T-helper 9 cell (primary cell): ENCODE measurements around the gene UPP2.

ENCODE experiments used
- DNase-seq: peaks from one replicate; pipeline ENCODE4 v3.0.0-alpha.2; 2020
- total RNA-seq, 2 donors: gene quantifications; one replicate each; lab custom pipeline; 2026; lab: John Stamatoyannopoulos, UW

UPP2 gene
- total RNA-seq: 0 reads per million in 2 donors

DNA sequence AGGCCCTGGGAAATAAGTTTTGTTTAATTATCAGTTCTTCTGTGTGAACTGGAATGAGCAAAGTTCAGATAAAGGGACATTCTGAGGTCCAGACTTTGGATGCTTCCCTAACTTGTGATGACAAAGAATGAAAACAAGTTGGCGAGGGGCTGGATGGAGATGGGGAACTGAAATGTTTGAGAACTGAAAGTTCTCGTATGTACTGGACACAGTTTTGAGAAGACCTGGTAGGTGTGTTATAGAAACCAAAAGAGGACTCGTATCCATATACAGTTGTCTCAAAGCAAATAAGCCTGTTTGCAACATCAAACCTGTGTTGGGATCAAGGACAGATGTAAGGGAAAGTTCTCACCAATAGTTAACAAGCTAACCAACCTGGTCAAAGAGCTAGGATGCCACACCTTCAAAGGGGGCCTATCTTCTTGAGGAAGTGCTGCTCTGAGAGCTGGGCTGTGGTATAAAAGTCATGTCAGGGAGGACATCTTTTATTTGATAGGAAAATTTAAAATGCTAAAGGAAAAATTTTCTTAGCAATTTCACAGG, at the start of gene UPP2:
Gene UPP2 (plus strand): TSS at position 493 of the 543 bp plus-strand sequence. CDS start 188 bp downstream, outside the sequence.
- DNase-seq: no peak

DNA sequence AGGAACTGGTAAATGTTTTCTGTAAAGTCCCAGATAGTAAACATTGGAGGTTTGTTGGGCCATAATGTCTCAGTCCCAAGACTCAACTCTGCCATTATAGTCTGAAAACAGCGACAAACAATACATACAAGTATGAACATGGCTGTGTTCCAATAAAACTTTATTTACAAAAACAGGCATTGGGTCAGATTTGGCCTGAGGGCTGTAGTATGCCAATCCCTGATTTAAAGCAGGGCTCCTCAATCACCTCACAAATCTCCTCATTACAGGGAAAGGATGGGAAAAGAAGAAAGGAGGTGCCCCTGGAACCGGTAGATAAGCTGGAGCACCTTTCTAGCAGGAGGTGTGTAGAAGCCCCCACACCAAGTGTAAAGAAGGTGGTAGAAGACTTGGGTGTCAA, 48.9 kb upstream of the UPP2 start:
- DNase-seq: no peak

DNA sequence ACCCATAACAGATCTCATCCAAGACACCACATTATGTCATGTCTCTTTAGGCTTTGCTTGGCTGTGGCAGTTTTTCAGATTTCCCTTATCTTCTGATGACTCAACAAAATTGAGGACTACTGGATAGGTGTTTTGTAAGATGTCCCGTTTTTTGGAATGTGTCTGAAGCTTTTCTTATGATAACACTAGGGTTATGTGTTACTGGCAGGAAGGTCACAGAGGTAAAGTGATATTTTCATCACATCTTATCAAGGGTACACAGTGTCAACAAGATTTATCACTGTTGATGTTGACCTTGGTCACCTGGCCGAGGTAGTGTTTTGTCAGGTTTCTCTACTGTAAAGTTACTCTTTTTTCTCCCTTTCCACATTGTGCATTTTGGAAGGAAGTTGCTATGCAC, 44.8 kb upstream of the UPP2 start:
- no peak for DNase-seq

DNA sequence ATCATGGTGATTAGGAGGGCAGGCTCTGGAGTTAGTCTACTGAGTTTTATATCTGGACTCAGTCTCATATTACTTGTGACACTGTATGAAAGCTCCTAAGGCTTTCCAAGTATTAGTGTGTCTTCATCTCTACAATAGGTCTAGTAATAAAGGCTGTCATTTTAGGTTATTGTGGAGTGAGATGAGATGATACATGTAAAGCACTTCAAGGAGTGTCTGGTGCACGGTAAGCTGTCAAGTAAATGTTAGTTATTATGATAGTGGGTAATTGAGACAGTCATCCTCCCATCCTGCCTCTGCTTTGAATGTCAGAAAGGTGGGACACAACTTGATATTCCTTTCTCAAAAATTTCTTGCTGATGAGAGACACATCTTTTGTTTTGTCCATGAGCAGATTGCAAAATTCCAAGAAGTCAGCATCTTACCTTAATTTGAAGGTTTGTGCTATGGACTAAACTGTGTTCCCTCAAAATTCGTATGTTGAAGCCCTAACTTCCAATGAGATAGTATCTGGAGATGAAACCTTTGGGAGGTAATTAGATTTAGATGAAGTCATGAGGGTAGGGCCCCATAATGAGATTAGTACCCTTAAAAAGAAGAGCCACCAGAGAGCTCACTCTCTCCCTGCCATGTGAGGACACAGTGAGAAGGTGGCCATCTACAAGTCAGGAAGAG, 41.4 kb upstream of the UPP2 start:
- no peak for DNase-seq

DNA sequence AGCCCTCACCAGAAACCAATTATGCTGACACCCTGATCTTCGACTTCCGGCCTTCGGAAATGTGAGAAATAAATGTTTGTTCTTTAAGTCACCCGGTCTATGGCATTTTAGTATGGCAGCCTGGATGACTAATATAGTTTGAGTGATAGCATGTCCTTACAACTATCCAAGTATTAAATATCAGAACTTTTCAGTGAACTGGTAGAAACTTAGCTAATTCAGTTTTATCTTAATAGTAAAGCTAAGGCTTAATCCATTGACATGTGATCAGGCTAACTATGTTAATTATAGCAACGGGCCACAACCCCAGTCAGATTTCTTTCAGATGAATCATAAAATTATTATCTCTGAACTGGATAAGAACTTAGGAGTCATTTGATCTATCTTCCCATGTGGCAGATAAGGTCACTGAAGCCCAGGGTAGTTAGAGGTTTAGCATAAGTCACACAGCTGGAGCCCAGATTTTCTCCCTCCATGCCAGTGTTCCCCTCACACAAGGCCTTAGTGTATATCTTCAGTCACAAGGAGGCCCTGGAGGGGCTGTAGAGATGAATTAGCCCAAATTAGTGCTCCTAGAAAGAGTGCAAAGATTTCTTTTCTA, 40.7 kb upstream of the UPP2 start:
- DNase-seq: no peak

DNA sequence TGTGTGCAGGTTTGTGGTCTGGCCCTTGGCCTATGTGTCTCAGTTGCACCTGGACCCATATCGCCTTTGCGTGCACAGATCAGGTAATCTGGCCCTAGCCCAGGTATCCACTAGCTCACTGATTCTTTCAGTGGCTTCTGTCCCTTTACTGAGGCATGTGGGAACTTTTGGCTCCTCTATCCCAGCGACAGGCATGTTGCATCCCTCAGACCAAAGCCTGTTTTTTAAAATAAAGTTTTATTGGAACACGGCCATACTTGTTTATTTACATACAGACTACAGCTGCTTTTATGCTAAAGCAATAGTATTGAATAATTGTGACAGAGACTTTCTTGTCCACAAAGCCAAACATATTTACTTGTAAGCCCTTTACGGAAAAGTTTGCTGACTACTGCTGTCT, 39.9 kb upstream of the UPP2 start:
- DNase-seq: no peak

DNA sequence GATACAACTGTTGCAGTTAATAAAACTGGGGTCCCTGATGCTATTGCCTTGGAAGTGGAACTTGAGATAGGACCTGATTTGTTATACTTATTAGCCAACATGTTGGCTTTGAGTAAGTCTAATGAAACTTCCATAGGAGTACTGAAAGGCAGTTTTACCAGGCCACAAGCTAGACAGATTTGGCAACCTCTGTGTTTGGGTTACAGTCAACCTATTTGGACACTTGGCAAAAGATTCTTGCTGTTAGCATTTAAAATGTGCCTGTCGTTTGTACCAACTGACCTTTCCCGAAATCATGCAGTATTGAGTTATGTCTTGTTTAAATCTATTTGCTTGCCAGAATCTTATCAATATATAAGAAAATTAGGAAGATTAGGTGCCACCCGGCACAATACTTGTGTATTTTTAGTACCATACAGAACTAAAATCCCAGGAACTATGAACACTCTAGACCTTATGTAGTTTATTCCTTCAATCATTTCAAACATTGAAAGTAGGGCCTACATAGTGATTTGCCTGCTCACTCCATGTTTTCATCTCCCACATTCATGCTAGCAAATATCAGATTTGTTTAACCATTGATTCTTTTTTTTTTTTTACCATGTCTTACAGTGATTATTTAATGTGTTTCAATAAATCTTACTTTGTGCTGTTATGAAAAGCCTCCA, 35.5 kb upstream of the UPP2 start:
- DNase-seq: no peak

DNA sequence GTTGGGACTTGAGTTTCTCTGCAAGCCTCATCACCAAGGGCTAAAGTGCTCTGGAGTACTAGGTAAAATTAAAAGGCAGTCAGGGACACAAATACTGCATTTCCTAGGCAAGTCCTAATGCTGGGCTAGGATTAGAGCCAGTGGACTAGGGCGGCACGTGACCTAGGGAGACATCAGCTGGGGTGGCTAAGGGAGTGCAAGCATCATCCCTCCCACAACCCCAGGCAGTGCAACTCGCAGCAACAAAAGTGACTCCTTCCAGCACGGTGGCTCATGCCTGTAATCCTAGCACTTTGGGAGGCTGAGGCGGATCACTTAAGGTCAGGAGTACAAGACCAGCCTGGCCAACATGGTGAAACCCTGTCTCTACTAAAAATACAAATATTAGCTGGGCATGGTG, 30.7 kb upstream of the UPP2 start:
- DNase-seq: no peak

DNA sequence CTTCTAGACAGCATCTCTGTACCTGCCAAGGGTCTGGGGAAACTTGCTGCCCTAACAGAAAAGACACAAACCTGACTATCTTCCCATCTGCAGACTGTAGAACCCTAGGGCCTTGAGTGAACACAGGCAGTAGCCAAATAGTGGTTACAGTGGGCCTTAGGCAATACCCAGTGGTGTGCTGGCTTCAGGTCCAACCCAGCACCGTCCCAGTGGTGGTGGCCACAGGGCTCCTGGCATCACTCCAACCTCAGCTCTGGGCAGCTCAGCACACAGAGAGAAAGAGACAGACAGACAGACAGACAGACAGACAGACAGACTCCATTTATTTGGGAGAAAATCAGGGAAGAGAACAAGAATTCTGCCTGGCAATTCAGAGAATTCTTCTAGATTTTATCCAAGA, 29.3 kb upstream of the UPP2 start:
- no peak for DNase-seq

DNA sequence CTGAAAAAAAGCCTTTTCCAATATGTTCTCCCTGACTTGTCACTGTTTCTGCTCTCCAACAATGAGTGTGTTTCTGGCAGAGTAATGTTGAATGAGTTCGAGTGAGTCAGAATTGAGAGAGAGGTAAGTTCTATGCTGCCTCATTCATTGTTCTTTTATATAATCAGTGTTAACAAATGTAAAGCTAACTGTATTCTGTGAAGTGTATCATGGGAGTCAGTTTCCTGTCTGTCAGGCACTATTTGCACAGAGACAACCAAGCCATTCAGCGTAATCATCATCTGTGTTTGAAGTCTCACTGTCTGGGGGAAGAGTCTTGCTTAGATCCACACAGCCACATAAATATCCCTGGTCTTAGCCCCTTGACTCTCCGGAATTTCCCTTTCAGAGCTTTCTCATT, 22.0 kb upstream of the UPP2 start:
- DNase-seq: no peak

DNA sequence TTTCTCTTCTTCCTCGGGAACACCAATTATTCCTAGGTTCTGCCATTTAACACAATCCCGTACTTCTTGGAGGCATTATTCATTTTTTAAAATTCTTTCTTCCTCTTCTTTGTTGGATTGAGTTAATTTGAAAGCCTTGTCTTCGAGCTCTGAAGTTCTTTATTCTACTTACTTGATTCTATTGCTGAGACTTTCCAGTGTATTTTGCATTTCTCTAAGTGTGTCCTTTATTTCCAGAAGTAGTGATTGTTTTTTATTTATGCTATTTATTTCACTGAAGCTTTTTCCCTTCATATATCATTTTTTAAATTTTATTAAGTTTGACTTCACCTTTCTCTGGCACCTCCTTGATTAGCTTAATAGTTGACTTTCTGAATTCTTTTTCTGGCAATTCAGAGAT, 13.6 kb upstream of the UPP2 start:
- no peak for DNase-seq

DNA sequence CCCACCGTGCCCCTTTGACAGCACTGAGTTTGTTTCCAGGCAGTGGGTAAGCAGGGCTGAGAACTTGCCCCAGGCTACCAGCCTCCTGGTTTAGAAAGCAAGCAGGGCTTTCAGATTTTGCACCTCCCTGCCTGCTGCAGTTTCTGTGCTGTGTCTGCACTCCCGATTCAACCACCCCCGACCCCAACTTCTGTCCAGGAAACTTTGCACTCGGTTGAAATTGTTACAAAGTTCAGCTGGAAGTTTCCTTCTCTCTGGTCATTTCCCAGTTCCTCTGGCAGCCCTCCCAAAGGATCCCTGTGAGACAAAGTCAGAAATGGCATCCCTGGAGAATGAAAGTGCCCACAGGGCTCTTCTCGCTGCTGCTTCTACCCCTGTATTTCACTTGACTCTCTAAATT, 12.4 kb upstream of the UPP2 start:
- no peak for DNase-seq

DNA sequence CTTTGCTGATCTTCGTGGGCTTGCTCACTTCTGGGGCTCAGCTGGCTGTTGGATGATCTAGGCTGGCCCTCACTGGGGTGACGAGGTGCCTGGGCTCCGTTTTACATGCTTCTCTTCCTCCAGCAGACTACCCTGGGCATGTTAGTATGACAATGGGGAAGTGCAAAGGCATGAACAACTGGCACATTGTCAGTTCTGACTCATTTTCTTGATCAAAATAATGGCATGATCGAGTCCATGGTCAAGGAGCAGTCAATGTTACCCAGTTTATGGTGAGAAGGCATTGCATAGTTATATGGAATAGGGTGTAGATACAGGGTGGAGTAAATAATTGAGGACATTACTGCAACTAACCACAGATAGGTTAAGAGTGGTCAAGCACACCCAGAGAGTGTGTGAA, 10.0 kb upstream of the UPP2 start:
- no peak for DNase-seq

DNA sequence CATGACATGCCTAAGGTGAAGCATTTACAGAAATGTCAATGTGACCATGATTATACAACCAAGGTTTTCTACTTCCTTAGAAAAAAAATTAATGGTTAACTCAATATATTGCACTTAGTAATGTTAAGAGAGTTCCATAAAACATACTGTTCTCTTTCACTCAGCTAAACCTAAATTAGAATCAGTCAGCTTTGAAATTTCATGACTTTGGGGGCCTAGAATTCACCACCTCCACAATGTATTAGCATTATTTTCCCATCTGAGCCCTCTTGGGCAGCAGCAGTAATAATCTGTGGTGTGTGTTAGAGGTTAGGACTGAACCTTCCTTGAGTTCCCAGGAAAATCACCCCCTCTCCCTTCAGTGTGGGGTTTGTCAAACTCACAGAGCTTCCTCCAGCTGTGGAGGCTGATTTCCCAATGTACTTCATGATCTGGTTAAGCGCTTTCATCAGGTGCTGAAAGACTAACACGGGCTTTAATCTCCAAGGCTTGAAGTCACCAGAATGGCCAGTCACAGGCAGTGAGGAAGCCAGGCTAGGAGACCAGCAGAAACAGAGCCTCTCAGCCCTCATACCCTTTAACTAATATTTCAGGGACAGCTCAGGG, 7.1 kb upstream of the UPP2 start:
- DNase-seq: no peak

DNA sequence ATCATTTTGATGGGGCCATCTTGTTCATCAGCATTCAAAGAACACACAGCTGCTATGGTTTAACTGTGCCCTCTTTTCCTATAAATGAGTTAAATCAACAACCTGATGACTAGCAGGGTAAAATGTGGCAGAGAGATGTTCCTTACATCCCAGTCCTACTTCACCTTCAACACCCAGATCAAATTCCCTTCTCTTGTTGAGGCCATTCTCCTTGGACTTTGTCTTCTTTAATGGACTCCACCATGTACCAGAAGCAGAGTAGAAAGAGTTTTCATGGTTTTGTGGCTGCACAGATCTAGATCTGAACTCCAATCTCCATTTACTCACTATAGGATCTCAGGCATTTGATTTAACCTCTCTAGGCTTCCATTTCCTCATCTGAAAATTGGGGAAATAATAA, 6.4 kb upstream of the UPP2 start:
- DNase-seq: no peak

DNA sequence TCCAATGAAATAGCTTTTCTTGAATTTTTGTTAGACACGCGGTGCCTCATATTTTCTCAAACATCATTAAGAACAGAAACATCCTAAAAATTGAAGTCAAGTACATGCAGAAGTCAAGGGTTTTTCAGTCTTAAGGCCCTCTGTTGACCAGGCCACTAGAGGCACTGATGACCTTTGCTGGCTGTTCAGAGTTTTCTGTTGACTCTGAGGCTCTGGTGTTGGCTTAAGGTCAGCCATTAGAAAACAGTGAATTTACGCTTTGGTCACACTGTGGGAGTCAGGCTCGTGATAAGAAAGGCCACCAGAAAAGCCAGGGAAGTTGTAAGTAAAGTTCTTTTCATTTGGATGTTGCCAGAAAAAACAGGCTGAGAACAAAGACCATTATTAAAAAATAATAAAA, 5.8 kb upstream of the UPP2 start:
- DNase-seq: no peak

DNA sequence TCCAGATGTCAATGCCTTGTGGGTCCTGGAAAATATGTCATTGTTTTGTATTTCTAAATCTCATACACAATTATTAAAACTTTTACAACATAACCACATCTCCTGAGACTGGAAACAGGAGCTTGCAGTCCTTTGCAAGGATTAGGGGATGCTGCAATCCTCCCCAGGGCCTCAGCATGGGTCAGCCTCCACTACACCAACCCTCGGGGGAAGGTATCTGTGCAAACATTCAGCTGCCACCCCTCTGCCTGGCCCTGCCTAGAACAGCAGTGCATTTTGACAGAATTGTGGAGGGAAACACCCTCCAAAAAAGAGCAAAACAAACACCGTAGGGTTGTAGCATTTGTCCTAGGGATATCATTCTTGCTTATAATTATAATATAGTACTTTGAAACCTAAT, 4.2 kb upstream of the UPP2 start:
- DNase-seq: no peak

DNA sequence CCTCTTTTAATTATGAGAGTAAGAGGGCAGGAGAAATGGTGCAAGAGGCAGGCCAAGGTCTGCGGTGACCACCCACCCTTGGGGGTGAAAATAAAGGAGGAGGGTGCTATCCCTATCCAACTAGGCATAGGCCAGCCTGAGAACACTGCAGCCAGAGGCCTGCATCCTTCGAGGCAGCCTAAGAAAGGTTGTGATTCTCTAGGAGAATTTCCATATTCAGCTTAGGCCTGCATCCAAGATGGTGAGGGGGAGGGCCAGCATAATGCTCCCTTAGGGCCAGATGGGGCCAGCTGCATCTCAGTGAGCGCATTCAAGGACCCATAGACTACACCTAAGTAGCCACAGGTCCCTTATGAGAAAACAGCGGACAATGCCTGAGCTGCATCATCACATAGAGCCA, 3.5 kb upstream of the UPP2 start:
- no peak for DNase-seq

DNA sequence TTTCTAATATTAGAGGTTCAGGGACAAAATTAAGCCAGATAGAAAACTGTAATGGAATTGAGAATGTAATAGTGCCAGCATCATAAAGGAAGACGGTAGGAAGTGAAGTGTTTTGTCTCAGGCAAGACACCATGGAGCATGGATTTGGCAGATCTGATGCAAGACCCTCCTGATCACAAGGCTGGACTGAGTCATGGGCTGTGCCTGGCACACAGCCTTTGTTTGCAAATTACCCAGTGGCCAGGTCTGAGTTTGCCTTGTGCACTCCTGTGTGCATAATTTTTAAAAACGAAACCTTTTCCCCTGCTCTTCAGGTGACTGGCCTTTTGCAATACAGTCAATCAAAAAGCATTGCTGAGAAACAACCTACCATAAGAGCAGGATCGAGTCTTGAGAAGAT, 2.0 kb upstream of the UPP2 start:
- DNase-seq: no peak

DNA sequence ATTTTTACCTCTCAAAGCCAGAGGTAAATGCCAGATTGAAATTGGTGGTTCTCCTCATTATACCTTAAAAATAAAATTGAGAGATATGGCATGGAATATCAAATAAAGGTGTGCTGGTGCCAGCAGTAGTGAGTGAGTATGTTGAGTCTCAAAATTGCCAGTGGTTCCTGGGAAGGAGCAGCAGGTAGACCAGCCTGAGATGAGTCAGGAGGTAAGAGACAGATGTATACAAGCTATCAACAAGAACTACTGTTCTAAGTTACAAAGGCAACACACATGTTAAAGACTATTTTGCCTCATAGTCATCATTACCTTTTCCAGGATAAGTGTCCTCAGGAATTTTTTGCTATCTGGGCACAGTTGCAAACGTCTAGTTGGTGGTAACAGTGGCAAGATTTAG, 1.3 kb upstream of the UPP2 start:
- no peak for DNase-seq

DNA sequence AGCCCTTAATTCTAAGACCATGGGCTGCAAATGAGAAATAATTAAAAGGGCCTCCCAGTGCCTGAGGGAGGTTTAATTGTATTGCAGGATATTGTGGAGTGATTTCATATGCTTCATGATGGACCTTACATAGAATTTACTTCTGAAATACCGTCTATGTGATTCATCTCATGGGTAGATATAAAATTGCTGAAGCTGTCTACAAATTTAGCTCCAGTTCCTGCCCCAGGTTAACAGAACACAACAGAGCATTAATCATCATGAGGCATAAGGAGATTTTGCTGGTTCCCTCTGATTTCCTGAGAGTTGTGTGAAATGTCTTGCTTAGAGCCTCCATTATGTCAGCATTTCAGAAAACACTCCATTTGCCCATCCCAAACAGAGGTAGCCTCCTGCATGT, 770 bp downstream of the UPP2 start:
- no peak for DNase-seq

DNA sequence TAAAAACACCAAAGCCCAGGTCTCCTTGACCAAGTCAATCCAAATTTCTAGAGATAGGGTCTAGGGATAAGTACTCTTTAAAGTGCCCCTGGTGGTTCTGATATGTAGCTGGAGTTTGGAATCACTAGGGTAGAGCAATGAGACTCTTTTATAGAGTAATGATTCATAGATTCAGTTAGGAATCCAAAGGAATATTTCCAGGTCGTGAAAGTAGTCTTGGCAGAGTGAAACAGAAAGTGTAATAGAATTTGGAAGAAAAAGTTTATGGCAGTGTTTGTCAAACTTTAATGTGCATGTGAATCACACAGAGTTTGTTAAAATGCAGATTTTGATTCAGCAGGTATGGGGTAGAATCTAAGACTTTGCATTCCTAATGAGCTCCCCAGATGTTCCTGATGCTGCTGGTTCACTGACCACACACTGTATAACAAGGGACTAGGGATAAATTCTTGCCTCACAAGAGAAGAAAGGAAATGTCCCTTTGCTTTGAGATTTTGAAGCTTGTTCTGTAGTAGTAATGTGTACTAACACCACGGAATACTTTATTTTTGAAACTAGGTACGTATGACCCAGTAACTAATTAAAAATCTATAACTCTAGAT, 1.8 kb downstream of the UPP2 start:
- no peak for DNase-seq

DNA sequence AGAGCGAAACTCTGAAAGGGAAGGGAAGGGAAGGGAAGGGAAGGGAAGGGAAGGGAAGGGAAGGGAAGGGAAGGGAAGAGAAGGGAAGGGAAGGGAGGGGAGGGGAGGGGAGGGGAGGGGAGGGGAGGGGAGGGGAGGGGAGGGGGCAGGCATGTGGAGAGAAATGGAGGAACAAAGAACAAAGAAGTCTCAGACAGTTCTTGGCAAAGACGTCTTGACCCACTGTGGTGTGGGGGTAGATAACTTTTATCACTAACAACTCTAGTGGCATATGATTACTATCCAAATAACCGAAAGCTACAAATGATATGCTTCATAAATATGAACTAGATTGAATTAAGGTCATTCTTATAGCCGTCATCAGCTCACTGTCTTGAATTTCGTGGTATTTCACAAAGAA, 3.2 kb downstream of the UPP2 start:
- no peak for DNase-seq
